Inflammatory macrophage treated with lipopolysaccharide for 4 hours (primary cell): ENCODE measurements around the gene CCDC81.
"Not testable (repeated sequence)": the region's sequence is repeated elsewhere in the genome, so short reads cannot be mapped to it uniquely, and the experiment has no call there.

Experiments used
- DNase-seq: peaks from one replicate; pipeline ENCODE4 v3.0.0-alpha.2; 2020

The CCDC81 gene

DNA sequence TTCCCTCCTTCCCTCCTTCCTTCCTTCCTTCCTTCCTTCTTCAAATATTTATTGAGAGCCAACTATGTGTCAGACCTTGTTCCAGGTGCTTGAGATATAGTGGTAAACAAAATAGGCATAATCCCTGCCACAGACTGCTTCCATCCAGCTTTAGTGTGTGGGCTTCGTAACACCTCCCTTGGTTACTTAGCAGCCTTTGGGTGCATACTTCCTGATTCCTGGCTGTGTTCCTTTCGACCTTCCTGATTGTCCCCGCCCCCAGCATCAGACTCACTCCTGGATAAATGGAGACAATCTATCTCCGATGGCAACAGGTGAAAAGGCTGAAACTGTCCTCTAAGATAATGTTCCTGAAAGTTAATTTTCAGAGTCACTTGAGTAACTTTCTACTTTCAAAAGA is 13.5 kb downstream of the CCDC81 start:
- DNase-seq = no peak

DNA sequence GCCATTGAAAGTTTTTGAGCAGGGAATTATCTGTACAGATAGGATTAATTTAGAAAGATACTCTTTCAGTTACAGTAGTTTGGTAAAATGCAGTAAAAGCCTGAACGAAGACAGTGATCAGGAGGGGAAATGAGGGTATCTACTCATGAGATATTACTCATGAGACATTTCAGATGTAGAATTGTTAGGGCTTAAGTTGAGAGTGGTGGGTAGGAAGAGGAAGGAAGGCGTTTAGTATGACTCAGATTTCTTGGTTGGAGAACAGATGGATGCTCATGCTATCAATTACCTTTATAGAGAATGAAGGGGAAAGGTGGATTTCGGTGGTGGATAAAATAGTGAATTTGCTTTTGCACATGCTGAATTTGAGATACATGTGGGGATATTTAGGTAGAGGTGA is 15.8 kb downstream of the CCDC81 start:
- DNase-seq = no peak

DNA sequence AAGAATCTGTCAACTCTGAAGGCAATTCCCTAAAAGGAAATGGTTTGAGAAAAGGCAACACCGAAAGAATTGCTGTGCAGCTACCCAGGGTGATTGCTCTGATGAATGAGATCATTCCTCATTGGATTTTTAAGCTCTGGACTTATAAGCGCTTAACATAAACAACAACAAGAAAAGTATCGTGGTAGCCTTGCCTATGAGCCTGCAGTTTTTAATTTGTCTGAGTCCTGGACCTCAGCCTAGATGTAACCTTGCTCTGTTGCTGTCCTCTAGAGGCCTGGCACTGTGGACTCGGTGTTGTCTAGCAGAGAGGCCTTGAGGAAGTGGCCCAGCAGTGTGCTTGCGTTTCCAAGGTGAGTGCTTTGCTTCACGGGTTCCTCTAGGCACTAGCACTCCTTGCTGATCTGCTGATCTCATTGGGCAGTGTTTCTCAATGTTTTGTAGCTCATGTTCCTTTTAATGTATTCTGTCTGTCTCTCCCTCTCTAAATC is 20.4 kb downstream of the CCDC81 start:
- DNase-seq = no peak

DNA sequence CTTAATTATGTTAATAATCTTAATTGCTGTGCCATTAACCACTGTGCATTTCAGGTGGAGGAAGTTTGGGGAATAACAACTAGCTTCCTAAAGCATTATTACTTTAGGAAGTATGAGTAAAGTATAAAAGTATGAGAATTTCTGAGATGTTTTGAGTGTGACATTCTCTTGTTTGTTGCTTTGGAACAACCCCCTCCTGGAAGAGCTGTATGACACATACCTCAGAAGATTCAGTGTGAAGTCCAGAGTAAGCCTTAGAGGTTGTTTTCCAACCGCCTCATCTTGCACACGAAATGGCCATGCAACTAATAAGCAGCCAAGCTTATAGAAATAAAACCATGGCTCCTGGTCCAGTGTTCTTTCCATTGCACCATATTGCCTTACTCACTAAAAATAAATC is 21.7 kb downstream of the CCDC81 start:
- no peak for DNase-seq

DNA sequence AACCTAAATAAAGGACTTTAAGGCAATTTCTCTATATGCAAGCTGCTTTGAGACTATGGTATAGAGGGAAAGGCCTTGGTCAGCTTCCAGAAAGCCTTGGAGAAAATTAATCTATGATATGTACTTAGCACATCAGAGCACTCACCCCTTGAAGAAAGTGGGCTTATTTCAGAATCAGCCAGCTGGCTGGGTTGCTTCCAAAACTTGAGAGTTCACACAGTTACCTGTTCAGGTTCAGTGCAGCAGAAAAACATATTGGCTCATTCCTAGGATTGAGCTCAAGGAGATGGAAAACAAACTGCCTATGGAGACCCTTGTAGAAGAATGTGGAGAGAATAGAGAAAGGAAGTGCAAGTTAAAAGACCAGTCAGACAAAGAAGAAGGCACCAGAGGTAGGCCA is 22.7 kb downstream of the CCDC81 start:
- no peak for DNase-seq

DNA sequence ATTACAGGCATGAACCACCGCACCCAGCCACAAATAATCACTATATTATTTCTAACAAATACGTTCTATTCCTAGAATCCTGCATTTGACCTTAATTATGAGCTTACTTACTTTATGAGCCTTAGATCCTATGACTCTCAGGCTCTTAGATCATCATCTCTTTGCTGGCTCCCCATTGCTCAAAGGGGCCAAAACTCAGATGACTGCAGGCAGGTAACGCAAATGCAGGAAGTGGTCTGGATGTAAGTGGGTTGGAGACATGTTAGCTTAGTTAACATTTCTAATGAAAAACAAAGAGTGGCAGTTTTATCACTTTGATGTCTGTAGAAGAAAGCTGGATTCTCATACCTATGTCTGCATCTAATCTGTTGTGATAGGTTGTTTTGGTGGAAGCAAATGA is 23.4 kb downstream of the CCDC81 start:
- DNase-seq = no peak

DNA sequence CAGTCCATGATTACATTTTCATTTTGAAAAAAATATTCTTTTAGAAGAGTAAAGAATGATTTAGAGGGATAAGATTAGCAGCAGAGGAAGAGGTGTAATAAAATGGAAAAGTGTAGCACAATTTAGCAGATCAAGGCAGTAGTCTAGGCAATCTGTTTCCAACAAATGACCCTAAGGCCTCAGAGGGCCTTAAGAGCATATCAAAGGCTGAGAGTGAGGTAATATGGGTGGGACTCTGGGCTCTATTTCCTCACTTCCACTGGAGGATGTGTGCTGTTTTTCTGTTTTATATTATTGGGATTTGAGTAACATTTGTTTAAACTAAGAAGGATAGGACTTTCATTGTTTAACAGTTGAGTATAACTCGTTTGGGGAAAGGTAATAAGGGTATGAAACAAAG is 28.8 kb downstream of the CCDC81 start:
- DNase-seq = no peak

DNA sequence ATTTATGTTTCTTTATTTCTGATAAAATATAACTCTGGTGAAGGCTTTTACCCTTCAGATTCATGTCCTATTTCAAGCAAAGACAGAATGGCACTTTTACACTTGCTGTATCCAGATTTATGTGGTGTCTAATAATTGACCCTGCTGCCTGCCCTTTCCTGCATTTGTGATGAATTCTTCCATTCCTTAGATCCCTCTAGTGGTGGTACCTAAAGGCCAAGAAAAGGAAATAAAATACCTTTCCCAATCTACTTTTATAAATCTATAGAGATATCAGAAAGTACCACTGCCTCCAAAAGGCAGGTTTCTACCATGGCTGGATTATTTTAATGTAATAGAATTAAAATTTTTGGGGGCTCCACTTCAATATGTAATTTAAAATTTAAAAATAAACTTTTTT is 34.2 kb downstream of the CCDC81 start:
- no peak for DNase-seq

DNA sequence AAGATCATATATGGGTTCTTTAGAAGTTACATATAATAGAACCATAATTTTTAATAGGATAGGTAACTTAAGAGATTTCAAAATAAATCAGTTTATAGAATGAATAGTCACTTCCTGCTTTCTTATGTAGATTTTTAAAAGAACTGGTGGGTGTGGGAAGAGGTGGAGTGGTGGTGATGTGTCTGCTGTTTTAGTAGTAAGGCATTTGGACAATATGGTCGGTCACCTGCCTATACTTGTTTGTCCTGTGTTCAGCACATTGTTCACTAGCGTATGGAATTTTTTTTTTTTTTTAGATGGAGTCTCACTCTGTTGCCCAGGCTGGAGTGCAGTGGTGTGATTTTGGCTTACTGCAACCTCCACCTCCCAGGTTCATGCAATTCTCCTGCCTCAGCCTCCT is 39.3 kb downstream of the CCDC81 start:
- no peak for DNase-seq

DNA sequence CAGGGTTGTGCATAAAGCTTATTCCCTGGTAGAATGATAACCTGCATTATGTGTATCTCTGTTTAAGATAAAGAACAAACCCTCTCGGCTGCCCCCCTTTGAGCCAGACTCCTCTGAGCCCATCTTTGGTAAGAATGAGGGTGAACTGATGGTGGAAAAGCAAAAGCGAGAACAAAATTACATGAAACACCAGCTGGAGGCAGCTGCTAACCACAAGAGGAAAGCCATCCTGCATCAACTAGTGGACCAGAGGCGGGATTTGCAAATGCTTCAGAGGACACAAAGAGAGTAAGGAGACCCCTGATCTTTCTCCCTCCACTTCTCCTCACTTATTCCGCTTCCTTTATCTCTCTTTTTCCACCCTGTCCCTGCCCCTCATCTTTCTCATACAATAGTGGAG is 40.3 kb downstream of the CCDC81 start:
- DNase-seq = no peak

DNA sequence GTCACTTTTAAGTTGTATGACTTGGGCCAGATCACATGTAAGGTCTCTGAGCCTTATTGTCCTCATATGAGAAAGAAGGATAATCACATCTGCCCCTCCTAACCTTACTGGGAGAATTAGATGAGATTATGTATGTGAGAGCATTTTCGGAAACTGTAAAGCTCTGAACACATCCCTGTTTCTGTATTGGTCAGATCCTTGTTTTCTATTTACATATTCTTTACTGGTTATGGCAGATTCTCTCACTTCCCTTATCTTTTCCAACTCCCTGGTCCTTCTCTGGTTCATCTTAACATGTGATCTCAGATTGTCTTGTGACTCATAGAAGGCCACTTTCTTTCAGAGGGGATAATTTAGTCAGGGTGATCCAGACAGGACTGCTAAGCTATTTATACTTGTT is 41.8 kb downstream of the CCDC81 start:
- DNase-seq = peak; percentile 83

DNA sequence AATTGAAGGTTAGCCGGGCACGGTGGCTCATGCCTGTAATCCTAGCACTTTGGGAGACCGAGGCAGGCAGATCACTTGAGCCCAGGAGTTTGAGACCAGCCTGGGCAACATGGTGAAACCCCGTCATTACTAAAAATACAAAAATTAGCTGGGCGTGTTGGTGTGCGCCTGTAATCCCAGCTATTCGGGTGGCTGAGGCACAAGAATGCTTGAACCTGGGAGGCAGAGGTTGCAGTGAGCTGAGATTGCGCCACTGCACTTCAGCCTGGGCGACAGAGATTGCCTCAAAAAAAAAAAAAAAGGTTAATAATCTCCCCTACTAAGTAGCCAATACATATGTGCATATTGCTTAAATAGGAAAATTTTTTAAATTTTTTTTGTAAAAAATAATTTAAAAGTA is 42.3 kb downstream of the CCDC81 start:
- not testable (repeated sequence) for DNase-seq

DNA sequence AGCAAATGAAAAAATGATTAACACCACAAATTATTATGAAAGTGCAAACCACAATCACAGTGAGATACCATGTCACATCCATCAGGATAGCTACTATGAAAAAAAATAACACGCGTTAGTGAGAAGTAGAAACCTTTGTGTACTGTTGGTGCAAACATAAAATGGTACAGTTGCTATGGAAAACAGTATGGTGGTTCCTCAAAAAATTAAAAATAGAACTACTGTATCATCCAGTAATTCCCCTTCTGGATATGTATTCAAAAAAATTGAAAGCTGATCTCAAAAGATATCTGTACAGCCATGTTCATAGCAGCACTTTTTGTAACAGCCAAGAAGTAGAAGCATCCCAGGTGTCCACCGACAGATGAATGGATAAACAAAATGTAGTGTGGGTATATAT is 43.4 kb downstream of the CCDC81 start:
- peak; percentile 48 for DNase-seq

DNA sequence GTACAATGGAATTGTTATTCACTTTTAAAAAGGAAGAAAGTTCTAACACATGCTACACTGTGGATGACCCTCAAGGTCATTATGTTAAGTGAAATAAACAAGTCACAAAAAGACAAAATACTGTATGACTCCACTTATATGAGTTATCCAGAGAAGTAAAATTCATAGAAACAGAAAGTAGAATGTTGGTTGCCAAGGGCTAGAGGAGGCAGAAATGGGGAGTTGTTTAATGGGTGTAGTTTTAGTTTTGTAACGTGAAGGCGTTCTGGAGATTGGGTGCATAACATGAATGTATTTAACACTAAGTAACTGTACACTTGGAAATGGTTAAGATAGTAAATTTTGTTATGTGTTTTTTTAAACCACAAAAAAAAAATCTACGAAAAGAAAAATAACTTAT is 43.8 kb downstream of the CCDC81 start:
- peak; percentile 19 for DNase-seq

DNA sequence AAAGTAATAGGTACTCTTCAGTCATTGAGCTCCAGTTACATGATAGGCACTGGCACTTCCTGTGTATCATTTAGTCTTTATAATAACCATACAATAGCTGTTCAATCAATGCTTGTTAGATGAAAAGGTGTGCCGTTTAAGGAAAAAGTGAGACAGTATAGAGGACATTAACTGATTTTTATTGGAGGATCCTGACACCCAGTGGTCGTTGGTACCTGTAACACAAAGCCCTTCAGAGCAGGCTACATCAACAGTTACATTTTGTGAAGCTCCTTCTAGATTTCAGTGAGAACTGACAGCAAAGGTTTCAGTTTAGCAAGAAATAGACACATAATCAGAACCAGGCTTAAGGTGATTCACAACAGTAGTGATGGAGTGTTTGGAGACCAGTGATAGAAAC is 44.2 kb downstream of the CCDC81 start:
- DNase-seq = no peak

DNA sequence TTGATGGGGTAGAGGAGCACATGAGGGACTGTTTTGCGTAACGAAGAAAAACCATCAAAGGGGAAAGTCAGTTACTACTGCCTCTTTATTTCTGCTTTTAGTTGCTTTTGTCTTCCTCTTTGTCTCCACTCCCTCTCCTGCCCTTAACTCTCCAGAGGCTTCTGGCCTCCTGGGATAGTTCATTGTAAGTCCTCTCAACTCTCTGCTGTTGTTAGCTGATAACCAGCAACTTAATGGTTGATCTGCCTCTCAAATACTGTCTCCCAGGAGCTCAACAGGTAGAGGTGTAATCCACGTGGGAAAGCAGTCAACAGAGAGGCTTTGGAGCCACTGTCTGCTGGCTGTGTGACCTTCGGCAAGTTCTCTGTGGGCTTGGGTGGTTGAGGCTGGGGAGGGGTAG is 47.3 kb downstream of the CCDC81 start:
- peak; percentile 22 for DNase-seq

DNA sequence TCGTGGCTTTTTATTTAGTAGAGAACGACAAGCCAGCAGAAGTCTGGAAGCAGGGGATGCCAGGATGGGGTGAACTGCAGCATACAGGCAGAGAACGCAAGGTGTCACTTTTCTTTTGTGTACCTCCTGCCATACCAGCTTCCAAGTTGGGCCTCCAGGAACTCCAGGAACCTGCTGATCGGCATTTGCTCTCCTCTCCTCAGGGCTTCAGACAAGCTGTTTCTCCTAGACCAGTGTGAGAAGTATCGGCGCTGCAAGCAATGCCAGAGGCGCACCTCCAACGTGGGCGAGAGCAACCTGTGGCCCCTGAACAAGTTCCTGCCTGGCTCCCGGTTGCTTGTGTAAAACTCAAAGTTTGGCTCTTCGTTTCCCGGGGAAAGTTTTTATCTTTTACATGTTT is 47.7 kb downstream of the CCDC81 start:
- no peak for DNase-seq

DNA sequence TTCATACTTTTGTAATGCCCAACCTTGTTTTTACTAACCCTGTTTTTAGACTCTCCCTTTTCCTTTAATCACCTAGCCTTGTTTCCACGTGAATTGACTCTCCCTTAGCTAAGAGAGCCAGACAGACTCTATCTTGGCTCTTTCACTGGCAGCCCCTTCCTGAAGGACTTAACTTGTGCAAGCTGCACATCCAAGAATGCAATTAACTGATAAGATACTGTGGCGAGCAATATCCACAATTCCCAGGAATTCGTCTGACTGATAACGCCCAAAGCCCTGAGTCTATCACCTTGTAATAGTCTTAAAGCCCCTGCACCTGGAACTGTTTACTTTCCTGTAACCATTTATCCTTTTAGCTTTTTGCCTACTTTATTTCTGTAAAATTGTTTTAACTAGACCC is 48.8 kb downstream of the CCDC81 start:
- not testable (repeated sequence) for DNase-seq

DNA sequence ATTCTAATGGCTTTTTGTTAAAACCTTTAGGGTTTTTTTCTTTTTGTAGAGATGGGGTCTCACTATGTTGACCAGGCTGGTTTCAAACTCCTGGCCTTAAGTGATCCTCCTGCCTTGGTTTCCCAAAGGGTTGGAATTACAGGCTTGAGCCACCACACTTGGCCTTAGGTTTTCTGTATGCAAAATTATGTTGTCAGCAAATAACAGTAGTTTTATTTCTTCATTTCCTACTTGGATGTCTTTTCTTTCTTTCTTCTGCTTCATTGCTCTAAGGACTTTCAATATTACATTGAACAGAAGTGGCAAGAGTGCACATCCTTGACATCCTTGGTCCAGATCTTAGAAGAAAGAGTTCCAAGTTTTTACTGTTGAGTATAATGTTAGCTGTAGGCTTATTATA is 52.8 kb downstream of the CCDC81 start:
- no peak for DNase-seq

DNA sequence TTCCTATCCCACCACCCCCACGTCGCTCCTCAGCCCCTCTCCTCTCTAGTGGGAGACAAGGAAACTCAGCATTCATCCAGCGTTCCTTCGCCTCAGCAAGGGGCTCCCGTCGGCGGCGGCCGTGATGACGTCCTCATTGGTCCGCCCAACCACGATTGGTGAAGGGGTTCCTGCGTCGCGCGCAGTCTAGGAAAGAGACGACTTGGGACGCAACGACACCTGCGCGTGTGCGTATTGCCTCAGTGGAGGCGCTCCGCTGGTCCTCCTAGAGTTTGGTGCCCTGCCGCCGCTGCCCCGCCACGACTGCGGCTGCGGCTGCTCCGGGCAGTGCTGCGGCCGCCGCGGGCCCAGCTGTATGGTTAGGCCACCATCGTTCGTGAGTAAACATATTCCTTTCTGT is 56.6 kb downstream of the CCDC81 start:
- no peak for DNase-seq

DNA sequence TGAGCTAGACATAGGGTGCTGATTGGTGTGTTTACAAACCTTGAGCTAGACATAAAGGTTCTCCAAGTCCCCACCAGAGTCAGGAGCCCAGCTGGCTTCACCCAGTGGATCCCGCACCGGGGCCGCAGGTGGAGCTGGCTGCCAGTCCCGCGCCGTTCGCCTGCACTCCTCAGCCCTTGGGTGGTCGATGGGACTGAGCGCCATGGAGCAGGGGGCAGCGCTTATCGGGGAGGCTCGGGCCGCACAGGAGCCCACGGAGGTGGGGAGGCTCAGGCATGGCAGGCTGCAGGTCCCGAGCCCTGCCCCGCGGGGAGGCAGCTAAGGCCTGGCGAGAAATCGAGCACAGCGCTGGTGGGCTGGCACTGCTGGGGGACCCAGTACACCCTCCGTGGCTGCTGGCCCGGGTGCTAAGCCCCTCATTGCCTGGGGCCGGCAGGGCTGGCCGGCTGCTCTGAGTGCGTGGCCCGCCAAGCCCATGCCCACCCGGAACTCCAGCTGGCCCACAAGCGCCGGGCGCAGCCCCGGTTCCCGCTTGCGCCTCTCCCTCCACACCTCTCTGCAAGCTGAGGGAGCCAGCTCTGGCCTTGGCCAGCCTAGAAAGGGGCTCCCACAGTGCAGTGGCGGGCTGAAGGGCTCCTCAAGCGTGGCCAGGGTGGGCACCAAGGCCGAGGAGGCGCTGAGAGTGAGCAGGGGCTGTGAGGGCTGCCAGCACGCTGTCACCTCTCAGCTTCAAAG is 58.8 kb downstream of the CCDC81 start:
- DNase-seq = not testable (repeated sequence)

DNA sequence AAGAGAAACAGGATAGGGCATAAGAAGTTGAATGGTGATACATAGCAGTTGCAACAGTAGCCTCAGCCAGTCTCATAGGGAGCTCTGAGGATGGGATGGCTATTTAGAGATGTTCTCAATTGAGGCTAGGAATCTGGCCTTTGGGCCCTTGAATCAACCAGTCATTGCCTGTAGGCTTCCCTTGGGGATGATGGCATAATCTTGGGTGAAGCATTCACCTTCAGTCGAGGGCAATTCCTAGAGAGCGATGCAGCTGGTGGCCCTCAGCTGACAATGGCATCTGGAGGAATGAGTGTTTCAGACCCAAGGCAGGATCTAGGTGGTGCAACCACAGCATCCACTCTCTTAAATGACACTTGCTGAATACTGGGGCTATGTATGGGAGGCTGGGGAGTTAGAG is 61.0 kb downstream of the CCDC81 start:
- no peak for DNase-seq

DNA sequence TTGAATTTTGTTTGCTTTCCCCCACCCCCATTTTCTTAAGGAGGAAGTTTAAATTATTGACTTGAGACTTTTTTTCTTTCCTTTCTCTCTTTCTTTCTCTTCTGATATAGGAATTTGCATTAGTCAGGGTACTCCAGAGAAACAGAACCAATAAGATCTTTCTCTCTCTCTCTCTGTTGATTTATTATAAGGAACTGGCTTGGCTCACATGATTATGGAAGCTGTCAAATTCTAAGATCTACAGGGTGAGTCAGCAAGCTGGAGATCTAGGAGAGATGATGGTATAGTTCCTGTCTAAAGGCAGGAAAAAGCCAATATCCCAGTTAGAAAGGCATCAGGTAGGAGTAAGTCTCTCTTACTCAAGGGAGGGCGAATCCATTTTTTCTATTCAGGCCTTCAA is 64.0 kb downstream of the CCDC81 start:
- DNase-seq = peak; percentile 41

DNA sequence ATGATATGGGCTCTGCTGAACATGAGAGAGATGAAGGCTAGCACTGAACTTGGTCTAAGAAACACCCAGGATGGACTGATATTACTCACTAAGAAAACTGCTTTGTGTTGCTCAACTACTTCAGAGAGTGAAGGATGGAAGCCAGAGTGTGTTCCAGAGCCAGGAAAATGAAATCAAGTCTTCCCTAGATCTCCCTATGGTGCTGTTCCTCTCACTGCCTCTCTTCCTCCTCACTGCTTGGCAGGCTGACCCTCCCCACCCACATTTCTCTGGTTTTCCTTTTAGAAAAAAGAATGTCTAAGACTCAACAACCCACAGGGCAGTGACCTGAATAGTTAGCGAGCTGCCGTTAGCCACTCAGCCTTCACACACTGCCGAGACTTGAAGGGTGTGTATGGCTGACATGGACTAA is 65.6 kb downstream of the CCDC81 start:
- DNase-seq = no peak

DNA sequence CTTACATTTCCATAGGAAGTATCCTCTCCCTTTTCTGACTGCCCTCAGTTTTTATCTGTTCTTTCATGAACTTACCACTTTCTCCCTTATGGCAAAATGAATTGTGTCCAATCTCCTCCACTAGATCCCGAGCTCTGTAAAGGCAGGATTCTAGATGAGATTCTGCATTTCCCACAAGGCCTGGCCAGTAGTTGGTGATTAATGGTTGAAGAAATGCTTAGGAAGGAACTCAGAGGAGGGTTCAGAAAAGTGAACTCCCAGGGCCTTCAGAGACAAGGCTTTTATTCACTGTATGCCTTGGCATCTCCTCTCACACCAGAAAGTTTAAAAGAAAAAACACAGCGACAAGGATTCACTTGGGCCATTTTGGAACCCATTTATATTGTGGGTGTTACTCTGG is 66.2 kb downstream of the CCDC81 start:
- DNase-seq = no peak
